Esophagus muscularis mucosa (tissue), 3 donors: ENCODE data around the gene CXXC5.

Experiments
- CTCF ChIP-seq, 3 experiments: fragments of 200-600 bp in 2 of 3; fragments of 450-650 bp in 1 of 3; sonication (generic) in 2 of 3; IDR thresholded peaks; one replicate each; pipeline ENCODE4 v1.5.1; 2017 to 2019; ENCODE audit warnings: antibody characterized with exemption in 3 of 3, mild to moderate bottlenecking in 2 of 3, moderate library complexity in 1 of 3
- POLR2A ChIP-seq: fragments of 450-650 bp; IDR thresholded peaks from one replicate; pipeline ENCODE4 v1.6.1; 2017; ENCODE audit warnings: antibody characterized with exemption, moderate library complexity, mild to moderate bottlenecking, low read depth
- POLR2AphosphoS5 ChIP-seq, 2 donors: sonication (generic); formaldehyde crosslinking; IDR thresholded peaks; one replicate each; pipeline ENCODE4 v1.6.1; 2017; ENCODE audit warnings: antibody characterized with exemption in 2 of 2

- TF ChIP-seq CTCF (IDR thresholded peaks at IDR 0.05) (no peak), POLR2A (no peak), POLR2AphosphoS5 (IDR thresholded peaks at IDR 0.05) (peak; percentile 6 to 44)
Measured at GRCh38 chr5:139708877-139709581, 60.9 kb downstream of the CXXC5 start.
